Thoracic aorta (tissue), 2 donors: Measurements from ENCODE around the gene ADAR. TPM values are rescaled to one million over a fixed set of nuclear protein-coding genes. Genes with fewer than 3 reads are reported as not detected.

ENCODE experiments used
- ATAC-seq: fragments of 150-250 bp; one replicate; pipeline ENCODE4 v1.8.0; 2017; ENCODE audit warnings: low read depth; ENCODE audit not compliant: insufficient number of reproducible peaks, low FRiP score
- DNase-seq: peaks from one replicate; pipeline ENCODE4 v3.0.0-alpha.2; 2020; ENCODE audit warnings: low spot score
- H3K27ac ChIP-seq, 2 donors: fragments of 200-600 bp; sonication (generic); 1 replicate in 1 of 2; 2 replicates in 1 of 2; pipeline ENCODE4 v1.5.1; 2016; ENCODE audit warnings: mild to moderate bottlenecking in 2 of 2, moderate library complexity in 2 of 2
- H3K27me3 ChIP-seq: fragments of 200-600 bp; sonication (generic); replicated peaks from 2 replicates; pipeline ENCODE4 v1.6.0; 2016; ENCODE audit warnings: mild to moderate bottlenecking; ENCODE audit not compliant: insufficient read depth
- H3K36me3 ChIP-seq: fragments of 200-600 bp; sonication (generic); one replicate; pipeline ENCODE4 v1.5.1; 2016
- H3K4me1 ChIP-seq, 2 donors: fragments of 200-600 bp; sonication (generic); 1 replicate in 1 of 2; 2 replicates in 1 of 2; pipeline versions ENCODE4 v1.5.1 to v1.6.0; 2016; ENCODE audit warnings: low read depth in 2 of 2, mild to moderate bottlenecking in 1 of 2; ENCODE audit not compliant: control insufficient read depth in 1 of 2
- H3K4me3 ChIP-seq: fragments of 200-600 bp; sonication (generic); 2 replicates; pipeline ENCODE4 v1.5.1; 2016; ENCODE audit warnings: mild to moderate bottlenecking
- H3K9me3 ChIP-seq: fragments of 200-600 bp; sonication (generic); 2 replicates; pipeline ENCODE4 v1.5.1; 2016
- total RNA-seq, 2 donors: library from RNA; depleted of rRNA; stranded (reverse); fragments of >200 nt; gene quantifications; one replicate each; pipeline versions ENCODE4 v1.1.0 to v1.2.3, GENCODE V29; 2016
- TF ChIP-seq, protein P1 (sequence below): fragments of 200-600 bp; sonication (generic); IDR thresholded peaks from one replicate; pipeline ENCODE4 v1.5.1; 2019; ENCODE audit warnings: antibody characterized with exemption

The ADAR gene
- total RNA-seq, 2 donors from 2014 or later, result 86.1 to 149 TPM

DNA sequence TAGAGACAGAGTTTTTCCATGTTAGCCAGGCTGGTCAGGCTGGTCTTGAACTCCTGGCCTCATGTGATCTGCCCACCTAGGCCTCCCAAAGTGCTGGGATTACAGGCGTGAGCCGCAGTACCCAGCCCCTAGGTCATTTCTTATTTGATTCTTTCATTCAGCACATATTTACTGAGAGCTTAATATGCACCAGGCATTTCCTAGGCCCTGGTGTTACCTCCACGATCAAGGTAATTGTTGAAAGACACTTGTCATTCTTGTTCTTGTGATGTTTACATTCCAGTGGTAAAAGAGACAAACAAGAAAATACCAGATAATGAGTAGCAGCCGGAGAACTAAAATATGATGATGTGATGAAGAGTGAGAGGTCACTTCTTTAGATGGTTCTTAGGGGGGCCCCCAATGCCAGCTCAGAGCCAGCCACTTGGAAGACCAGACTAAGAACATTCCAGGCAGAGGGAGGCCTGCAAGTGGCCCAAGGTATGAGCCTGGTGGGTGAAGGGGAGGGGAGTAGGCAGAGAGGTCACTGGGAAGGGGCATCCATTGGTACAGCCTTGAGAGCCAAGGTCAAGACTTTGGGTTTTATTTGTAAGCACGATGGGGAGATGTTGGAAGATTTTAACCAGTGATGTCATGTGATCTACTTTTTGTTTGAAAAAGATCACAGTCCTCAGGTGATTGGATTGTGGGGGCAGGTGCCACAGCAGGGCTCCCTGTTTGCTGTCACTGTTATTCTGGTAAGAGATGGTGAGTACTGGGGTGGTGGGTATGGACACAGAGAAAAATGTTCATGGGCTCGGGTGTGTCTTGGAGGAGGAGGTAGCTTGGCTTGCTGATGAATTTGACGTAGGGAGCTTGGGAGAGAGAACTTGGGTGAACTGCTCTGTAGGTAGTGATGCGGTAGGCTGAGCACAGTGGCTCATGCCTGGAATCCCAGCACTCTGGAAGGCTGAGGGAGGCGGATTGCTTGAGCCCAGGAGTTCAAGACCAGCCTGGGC lies 68.2 kb downstream of the ADAR start:
- ATAC-seq (no peak), DNase-seq (no peak)
- H3K9me3 ChIP-seq, result no peaks in the 10 kb centered on the region
- H3K27me3 ChIP-seq, result no peaks in the 10 kb centered on the region
- H3K36me3 ChIP-seq, result no peaks in the 10 kb centered on the region
- no peak overlapping the region for H3K4me3 ChIP-seq
- H3K4me1 ChIP-seq, result no peaks in the 10 kb centered on the region
- H3K27ac ChIP-seq, result no peak overlapping the region
- TF ChIP-seq, protein P1, sequence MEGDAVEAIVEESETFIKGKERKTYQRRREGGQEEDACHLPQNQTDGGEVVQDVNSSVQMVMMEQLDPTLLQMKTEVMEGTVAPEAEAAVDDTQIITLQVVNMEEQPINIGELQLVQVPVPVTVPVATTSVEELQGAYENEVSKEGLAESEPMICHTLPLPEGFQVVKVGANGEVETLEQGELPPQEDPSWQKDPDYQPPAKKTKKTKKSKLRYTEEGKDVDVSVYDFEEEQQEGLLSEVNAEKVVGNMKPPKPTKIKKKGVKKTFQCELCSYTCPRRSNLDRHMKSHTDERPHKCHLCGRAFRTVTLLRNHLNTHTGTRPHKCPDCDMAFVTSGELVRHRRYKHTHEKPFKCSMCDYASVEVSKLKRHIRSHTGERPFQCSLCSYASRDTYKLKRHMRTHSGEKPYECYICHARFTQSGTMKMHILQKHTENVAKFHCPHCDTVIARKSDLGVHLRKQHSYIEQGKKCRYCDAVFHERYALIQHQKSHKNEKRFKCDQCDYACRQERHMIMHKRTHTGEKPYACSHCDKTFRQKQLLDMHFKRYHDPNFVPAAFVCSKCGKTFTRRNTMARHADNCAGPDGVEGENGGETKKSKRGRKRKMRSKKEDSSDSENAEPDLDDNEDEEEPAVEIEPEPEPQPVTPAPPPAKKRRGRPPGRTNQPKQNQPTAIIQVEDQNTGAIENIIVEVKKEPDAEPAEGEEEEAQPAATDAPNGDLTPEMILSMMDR, result no peak

DNA sequence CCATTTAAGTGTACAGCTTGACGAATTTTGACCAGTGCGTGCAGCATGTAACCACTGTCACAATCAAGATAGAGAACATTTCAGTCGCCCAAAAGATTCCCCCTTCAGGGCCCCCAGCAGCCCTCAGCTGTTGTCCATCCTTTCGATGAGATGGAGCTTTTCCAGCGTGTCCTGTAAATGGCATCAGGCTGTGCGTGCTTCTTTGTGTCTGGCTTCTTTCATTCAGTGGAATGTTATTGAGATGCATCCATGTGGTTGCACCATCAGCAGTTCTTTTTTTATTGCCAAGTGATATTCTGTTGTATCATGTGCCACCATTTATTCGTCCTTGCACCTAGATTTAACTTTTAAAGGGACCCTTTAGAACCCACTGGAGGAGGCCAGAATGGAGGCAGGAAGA lies 71.4 kb downstream of the ADAR start:
- TF ChIP-seq, protein P1, result no peak
- Histone ChIP-seq H3K27me3 (no peaks in the 10 kb centered on the region), H3K4me1 (no peaks in the 10 kb centered on the region), H3K27ac (no peak overlapping the region), H3K9me3 (no peaks in the 10 kb centered on the region), H3K4me3 (no peak overlapping the region), H3K36me3 (no peaks in the 10 kb centered on the region)
- DNase-seq (no peak), ATAC-seq (no peak)

DNA sequence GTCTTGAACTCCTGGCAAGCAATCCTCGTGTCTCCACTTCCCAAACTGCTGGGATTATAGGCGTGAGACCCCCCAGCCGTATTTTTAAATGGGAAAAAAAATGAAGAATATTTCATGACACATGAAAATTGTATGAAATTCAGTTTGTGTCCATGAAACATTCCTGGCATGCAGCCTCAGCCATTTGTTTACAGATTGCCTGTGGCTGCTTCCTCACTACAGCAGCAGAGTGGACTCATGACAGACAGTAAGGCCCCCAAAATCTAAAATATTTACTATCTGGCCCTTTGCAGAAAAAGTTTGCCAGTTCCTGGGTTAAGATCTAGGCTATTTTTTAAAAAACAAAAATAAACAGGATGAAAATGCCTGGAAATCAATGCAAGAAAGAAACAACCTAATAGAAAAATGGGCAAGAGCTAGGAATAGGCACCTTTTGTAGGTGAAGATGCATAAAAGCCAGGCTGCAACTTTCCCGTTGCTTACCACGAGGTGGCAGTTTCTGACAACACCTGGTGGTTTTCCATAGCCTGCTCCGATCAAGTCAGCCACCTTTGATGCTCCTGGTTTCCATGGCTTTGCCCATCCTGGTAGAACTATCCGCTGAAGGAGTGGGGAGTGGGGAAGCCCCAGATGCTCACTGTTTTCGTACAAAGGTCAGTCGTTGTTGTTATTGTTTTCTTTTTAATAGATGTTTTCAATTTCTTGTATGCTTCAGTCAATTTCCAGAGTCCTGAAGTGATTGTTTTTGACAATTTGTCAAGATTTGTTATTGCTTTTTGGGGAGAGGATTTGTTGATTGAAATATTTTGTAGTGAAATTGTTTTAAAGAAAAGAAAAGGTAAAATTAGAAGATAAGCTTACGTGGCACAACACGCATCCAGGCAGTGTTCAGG lies 73.8 kb downstream of the ADAR start:
- H3K4me1 ChIP-seq, result no peaks in the 10 kb centered on the region
- TF ChIP-seq, protein P1, result no peak
- no peak overlapping the region for H3K4me3 ChIP-seq
- H3K27ac ChIP-seq, result no peak overlapping the region
- DNase-seq (no peak), ATAC-seq (no peak)
- H3K9me3 ChIP-seq, result no peaks in the 10 kb centered on the region
- H3K27me3 ChIP-seq, result no peaks in the 10 kb centered on the region
- H3K36me3 ChIP-seq, result no peaks in the 10 kb centered on the region

Other genes with a start within 250 kb of the ADAR start
- 10 to 100 TPM; 25.8 to 48.3 TPM for gene IL6R, start 202.8 kb downstream of the ADAR start, total RNA-seq
- gene TDRD10, start 106.0 kb downstream of the ADAR start, total RNA-seq, result 10 to 100 TPM in 1 of 2 donors, 1 to 10 TPM in 1; 1.1 to 28.0 TPM
- gene SHE, start 105.8 kb downstream of the ADAR start, total RNA-seq, result 10 to 100 TPM in 1 of 2 donors, 1 to 10 TPM in 1; 6.1 to 15.2 TPM
- 10 to 100 TPM; 28.4 to 49.5 TPM for gene UBE2Q1, start 49.5 kb downstream of the ADAR start, total RNA-seq
- gene CHRNB2, start 40.4 kb downstream of the ADAR start, total RNA-seq, result not detected